Measurements from ENCODE around the gene ZNF219. TPM values are rescaled to one million over a fixed set of nuclear protein-coding genes. Genes with fewer than 3 reads are reported as not detected.

The ZNF219 gene
- total and polyA plus RNA-seq, 2 of the 13 experiments (the other 11 are each of a cell fraction or from before 2014, with no cell fraction given), result 34.5 to 36.6 TPM

DNA sequence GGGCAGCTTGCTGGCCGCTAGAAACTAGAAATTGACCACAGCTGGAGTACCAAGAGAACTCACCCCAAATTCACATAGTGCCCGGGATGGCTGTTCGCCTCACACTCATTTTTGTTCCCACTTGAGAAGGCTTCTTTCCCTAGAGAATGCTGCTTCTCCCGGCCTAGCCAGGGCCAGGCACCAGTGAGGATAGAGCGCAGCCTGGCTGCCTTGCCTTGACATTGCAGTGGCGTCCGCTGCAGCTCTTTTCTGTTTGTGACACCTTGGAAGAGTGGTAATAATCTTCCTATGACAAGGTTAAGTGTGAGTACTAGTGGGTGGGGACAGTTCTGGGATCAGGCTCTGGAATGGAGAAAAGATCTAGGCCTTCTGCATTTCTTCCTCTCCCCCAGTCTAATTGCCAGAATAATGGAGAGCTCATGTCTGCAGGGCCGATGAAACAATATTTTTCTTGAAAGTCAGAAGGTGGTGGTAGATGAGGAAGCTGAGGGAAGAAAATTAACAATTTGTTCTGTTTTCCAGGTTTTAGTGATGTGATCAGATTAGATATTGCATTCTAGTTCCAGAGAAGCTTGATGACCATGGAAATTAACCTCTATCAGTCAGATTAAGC, 6.1 kb upstream of the ZNF219 start (continued):
- TF ChIP-seq NR2F6 (IDR thresholded peaks at IDR 0.05) (0 out of 2 replicates have a peak, but pooled peaks have one; percentile 31), NR2F6 (CRISPR knock-in tag; IDR thresholded peaks at IDR 0.05) (no peak), ZNF597 (CRISPR knock-in tag; IDR thresholded peaks at IDR 0.05) (no peak), ETS1 (CRISPR knock-in tag; IDR thresholded peaks at IDR 0.05) (no peak), GPN1 (CRISPR knock-in tag; IDR thresholded peaks at IDR 0.05; ENCODE audit: borderline replicate concordance) (no peak), ZNF556 (CRISPR knock-in tag; IDR thresholded peaks at IDR 0.05; ENCODE audit: borderline replicate concordance) (no peak; the same call in 1 of the 2 replicates), ZNF570 (CRISPR knock-in tag; IDR thresholded peaks at IDR 0.05; ENCODE audit: borderline replicate concordance) (no peak), JDP2 (CRISPR knock-in tag; IDR thresholded peaks at IDR 0.05; ENCODE audit: borderline replicate concordance) (no peak), ZNF605 (CRISPR knock-in tag; IDR thresholded peaks at IDR 0.05) (no peak), STAG1 (CRISPR knock-in tag; IDR thresholded peaks at IDR 0.05) (peak; percentile 93), ZNF33A (CRISPR knock-in tag; IDR thresholded peaks at IDR 0.05; ENCODE audit: borderline replicate concordance) (no peak), ZNF282 (IDR thresholded peaks at IDR 0.05; ENCODE audit: partially characterized antibody) (no peak), KDM5B (CRISPR knock-in tag; IDR thresholded peaks at IDR 0.05; ENCODE audit: borderline replicate concordance) (no peak), MTA3 (CRISPR knock-in tag; IDR thresholded peaks at IDR 0.05) (no peak), HCFC1 (IDR thresholded peaks at IDR 0.05; ENCODE audit: low read depth, low read length) (no peak), ZBTB20 (CRISPR knock-in tag; IDR thresholded peaks at IDR 0.05; ENCODE audit: borderline replicate concordance, low read depth) (no peak), PCBP1 (IDR thresholded peaks at IDR 0.05; ENCODE audit: borderline replicate concordance, low read depth, low read length) (no peak)
- TF ChIP-seq, protein P1, sequence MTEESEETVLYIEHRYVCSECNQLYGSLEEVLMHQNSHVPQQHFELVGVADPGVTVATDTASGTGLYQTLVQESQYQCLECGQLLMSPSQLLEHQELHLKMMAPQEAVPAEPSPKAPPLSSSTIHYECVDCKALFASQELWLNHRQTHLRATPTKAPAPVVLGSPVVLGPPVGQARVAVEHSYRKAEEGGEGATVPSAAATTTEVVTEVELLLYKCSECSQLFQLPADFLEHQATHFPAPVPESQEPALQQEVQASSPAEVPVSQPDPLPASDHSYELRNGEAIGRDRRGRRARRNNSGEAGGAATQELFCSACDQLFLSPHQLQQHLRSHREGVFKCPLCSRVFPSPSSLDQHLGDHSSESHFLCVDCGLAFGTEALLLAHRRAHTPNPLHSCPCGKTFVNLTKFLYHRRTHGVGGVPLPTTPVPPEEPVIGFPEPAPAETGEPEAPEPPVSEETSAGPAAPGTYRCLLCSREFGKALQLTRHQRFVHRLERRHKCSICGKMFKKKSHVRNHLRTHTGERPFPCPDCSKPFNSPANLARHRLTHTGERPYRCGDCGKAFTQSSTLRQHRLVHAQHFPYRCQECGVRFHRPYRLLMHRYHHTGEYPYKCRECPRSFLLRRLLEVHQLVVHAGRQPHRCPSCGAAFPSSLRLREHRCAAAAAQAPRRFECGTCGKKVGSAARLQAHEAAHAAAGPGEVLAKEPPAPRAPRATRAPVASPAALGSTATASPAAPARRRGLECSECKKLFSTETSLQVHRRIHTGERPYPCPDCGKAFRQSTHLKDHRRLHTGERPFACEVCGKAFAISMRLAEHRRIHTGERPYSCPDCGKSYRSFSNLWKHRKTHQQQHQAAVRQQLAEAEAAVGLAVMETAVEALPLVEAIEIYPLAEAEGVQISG (CRISPR knock-in tag; IDR thresholded peaks at IDR 0.05), result no peak
- TF ChIP-seq, protein P2, sequence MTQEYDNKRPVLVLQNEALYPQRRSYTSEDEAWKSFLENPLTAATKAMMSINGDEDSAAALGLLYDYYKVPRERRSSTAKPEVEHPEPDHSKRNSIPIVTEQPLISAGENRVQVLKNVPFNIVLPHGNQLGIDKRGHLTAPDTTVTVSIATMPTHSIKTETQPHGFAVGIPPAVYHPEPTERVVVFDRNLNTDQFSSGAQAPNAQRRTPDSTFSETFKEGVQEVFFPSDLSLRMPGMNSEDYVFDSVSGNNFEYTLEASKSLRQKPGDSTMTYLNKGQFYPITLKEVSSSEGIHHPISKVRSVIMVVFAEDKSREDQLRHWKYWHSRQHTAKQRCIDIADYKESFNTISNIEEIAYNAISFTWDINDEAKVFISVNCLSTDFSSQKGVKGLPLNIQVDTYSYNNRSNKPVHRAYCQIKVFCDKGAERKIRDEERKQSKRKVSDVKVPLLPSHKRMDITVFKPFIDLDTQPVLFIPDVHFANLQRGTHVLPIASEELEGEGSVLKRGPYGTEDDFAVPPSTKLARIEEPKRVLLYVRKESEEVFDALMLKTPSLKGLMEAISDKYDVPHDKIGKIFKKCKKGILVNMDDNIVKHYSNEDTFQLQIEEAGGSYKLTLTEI (CRISPR knock-in tag; conservative IDR thresholded peaks at IDR 0.05), result no peak
- TF ChIP-seq, protein P3, sequence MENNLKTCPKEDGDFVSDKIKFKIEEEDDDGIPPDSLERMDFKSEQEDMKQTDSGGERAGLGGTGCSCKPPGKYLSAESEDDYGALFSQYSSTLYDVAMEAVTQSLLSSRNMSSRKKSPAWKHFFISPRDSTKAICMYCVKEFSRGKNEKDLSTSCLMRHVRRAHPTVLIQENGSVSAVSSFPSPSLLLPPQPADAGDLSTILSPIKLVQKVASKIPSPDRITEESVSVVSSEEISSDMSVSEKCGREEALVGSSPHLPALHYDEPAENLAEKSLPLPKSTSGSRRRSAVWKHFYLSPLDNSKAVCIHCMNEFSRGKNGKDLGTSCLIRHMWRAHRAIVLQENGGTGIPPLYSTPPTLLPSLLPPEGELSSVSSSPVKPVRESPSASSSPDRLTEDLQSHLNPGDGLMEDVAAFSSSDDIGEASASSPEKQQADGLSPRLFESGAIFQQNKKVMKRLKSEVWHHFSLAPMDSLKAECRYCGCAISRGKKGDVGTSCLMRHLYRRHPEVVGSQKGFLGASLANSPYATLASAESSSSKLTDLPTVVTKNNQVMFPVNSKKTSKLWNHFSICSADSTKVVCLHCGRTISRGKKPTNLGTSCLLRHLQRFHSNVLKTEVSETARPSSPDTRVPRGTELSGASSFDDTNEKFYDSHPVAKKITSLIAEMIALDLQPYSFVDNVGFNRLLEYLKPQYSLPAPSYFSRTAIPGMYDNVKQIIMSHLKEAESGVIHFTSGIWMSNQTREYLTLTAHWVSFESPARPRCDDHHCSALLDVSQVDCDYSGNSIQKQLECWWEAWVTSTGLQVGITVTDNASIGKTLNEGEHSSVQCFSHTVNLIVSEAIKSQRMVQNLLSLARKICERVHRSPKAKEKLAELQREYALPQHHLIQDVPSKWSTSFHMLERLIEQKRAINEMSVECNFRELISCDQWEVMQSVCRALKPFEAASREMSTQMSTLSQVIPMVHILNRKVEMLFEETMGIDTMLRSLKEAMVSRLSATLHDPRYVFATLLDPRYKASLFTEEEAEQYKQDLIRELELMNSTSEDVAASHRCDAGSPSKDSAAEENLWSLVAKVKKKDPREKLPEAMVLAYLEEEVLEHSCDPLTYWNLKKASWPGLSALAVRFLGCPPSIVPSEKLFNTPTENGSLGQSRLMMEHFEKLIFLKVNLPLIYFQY (CRISPR knock-in tag; IDR thresholded peaks at IDR 0.05; ENCODE audit: borderline replicate concordance), result 0 out of 2 replicates have a peak, but pooled peaks have one; percentile 11

All from HepG2 (cell line).